ENCODE measurements around the gene XRCC5. TPM values are rescaled to one million over a fixed set of nuclear protein-coding genes. Genes with fewer than 3 reads are reported as not detected.

XRCC5 gene
- total RNA-seq, 3 donors from 2014 or later: 169 to 207 (median 175) TPM

GRCh38 chr2:216246766-216247165 is 137.6 kb downstream of the XRCC5 start:
- TF ChIP-seq CTCF (IDR thresholded peaks at IDR 0.05): no peak
- intact Hi-C loops (cut with DNase I, micrococcal nuclease): no loop called here
- ATAC-seq (no peak), DNase-seq (no peak)
- Histone ChIP-seq H3K9me3 (no peaks in the 10 kb centered on the region), H3K4me1 (ENCODE audit: low read depth) (no peaks in the 10 kb centered on the region), H3K4me3 (no peak overlapping the region), H3K36me3 (ENCODE audit: low read depth) (no peaks in the 10 kb centered on the region)

Other genes starting within 250 kb of the XRCC5 start
- gene MREG, start 95.8 kb upstream of the XRCC5 start, total RNA-seq: 10 to 100 TPM in 1 of 3 donors, 1 to 10 TPM in 2; 5.7 to 10.9 (median 8.5) TPM
- 10 to 100 TPM; 19.6 to 31.8 (median 28.8) TPM for gene PECR, start 27.5 kb upstream of the XRCC5 start, total RNA-seq
- gene TMEM169, start 27.4 kb upstream of the XRCC5 start, total RNA-seq: under 1 TPM; 0.29 to 0.76 (median 0.39) TPM

All from mucosa of descending colon (tissue), 3 donors.